Renal cortex interstitium (tissue), 11 donors: Measurements from ENCODE around the gene ATRIP. TPM values are rescaled to one million over a fixed set of nuclear protein-coding genes. Genes with fewer than 3 reads are reported as not detected.

ENCODE experiments used
- DNase-seq, 11 donors: peaks; one replicate each; pipeline ENCODE4 v3.0.0-alpha.2; 2013; ENCODE audit warnings: low read depth in 9 of 11, low spot score in 4 of 11; ENCODE audit errors: extremely low read depth in 1 of 11
- polyA plus RNA-seq, 3 donors: library from polyadenylated mRNA; unstranded; fragments of 120-200 nt; gene quantifications; one replicate each; pipeline ENCODE4 v1.2.1, GENCODE V29; 2013; ENCODE audit not compliant: insufficient read length in 3 of 3

The ATRIP gene
- polyA plus RNA-seq, 3 donors = 12.7 to 14.9 (median 13.1) TPM

DNA sequence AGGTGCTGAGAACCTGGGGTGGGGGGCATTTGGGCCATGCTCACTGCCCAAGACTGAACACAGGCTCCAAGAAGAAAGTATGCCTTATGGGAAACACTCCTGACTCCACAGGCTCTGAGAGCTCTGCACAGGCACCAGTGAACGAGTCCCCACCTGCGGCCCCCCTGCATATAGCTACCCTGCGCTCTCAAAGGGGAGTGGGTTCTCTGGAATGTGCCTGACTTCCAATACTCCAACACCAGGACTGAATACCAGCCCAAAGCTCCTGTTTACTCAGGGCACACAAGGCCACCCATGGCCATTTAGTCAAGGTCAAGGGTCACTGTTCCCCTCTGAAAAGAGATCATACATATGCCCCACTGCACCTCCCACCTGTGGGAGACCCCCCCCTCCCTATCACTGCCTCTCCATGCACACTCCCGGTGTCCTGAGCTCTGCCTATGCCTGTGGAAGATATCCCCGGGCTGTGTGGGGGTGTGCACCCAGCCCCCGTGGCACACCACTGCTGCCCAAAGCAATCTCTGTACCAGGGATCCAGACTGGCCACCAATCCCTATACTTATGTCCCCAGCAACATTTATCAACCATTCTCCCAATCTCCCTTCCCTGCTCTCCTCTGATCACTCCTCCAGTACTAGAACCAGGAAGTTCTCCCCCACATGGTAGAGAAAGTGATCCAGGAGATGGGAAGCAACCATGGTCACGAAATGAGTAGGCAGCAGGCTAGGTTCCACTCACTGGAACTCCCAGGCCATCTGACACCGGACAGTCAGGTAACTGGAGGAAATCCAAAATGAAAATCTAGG lies 15.1 kb upstream of the ATRIP start:
- no peak for DNase-seq

GRCh38 chr3:48432411-48433371 lies 13.8 kb upstream of the ATRIP start:
- DNase-seq = no peak

GRCh38 chr3:48433472-48434118 lies 12.9 kb upstream of the ATRIP start:
- peak in 2 of 11 donors; percentile 24 to 72 for DNase-seq

GRCh38 chr3:48434591-48435222 lies 11.8 kb upstream of the ATRIP start:
- no peak for DNase-seq

DNA sequence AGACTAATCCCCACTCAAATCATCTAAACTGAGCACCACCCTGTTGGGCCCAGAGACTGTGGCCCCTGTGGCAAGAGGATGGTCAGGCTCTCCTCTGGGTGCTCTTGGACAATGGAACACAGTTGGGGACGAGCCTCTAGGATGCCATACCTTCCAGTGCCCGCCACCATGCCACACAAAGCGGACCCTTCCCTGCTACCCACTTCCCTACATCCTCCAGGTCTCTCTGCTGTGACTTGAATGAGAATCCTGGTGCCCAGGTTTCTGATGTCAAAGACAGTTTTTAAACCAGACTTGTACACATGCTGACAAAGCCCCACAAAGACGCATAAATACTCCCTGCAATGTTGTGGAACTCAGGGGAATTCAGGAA lies 11.3 kb upstream of the ATRIP start:
- DNase-seq = no peak

- peak in 10 of 11 donors; percentile 61 to 86 (median 81) for DNase-seq
Observed at GRCh38 chr3:48435774-48436476, 10.6 kb upstream of the ATRIP start.

GRCh38 chr3:48436477-48436787 lies 10.1 kb upstream of the ATRIP start:
- DNase-seq = no peak

DNA sequence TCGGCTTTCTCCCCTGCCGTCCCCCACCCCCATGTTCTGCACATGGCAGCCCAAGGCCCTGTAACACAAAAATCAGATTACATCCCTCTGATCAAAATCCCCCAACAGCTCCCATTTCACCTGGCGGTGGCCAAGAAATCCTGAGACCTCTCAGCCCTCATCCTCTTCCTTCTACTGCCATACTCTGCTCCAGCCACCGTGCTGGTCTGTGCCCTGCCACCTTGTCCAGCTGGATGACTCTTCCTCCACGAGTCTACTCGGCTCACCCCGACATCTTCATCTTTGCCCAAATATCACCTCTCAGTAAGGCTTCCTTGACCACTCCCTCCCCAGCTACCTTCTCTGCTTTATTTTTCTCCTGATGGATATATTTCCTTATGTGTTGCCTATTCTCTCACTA lies 9.7 kb upstream of the ATRIP start:
- DNase-seq = no peak

- no peak for DNase-seq
Observed at GRCh38 chr3:48437812-48438211, 8.7 kb upstream of the ATRIP start.

DNA sequence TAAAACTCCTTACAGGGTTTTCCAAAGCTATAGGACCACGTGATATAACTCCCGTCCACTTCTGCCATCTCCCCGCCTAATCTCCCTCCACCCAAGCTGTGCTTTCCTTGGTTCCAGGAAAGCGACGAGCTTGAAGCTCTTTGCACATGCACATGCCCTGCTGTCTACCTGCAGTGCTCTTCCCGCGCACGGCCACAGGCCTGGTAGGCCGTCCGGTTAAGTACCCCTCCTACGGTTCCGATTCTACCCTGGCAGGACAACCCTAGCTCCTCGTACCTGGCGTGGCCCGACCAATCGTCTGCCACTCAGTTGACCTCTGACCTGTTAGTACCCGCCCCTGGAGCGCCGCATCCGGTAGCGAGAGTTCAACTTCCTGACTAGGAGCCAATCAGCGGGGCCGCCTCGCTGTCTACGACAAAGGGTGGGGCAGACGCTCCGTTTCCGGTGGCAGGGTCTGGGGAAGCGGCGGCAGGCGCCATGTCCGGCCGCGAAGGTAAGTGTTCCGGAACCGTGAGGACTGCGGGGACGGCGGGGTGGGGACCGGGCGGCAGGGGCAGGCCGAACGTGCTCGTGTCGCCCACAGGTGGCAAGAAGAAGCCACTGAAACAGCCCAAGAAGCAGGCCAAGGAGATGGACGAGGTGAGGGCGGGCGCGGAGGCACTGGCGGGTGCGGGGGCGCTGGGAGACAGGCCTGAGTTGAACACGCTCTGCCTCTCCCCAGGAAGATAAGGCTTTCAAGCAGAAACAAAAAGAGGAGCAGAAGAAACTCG lies 6.5 kb upstream of the ATRIP start, which contains the start of the genes CCDC51 and TMA7:
Gene CCDC51 (minus strand): TSS at position 300 of the 770 bp plus-strand sequence. CDS start 4,991 bp downstream, outside the sequence.
Gene TMA7 (plus strand): TSS at position 438 of the 770 bp plus-strand sequence. CDS start 40 bp downstream, at position 478.
- DNase-seq = peak; percentile 89 to 97 (median 94)

GRCh38 chr3:48440590-48440958 lies 6.0 kb upstream of the ATRIP start:
- no peak for DNase-seq

DNA sequence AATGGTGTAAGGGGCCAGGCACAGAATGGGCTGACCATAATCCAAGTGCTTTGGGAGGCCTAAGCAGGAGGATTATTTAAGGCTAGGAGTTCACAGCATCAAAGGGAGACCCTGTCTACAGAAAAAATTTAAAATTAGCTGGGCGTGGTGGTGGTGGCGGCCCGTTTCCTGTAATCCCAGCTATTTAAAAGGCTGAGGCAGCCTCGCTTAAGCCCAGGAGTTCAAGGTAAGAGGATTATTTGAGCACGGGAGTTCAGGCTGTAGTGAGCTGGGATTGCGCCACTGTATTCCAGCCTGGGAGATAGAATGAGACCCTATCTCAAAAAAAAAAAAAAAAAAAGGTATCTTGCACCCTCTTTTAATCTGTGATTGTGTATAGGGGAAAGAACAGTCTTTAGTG lies 4.6 kb upstream of the ATRIP start:
- no peak for DNase-seq

- no peak for DNase-seq
Observed at GRCh38 chr3:48445277-48445882, 1.2 kb upstream of the ATRIP start.

GRCh38 chr3:48446043-48446424 lies 503 bp upstream of the ATRIP start:
- no peak for DNase-seq

- no peak for DNase-seq
Observed at GRCh38 chr3:48451270-48451669, 4.7 kb downstream of the ATRIP start.

DNA sequence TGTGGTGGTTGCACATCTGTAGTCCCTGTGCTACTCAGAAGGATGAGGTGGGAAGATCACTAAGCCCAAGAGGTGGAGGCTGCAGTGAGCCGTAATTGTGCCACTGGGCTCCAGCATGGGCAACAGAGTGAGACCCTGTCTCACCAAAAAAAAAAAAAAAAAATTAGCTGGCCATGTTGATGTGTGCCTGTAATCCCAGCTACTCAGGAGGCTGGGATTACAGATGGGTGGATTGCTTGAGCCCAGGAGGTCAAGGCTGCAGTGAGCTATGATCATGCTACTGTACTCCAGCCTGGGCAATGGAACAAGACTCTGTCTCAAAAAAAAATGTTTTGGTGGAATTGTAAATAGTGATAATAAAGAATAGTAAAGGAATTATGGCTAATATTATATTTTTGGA lies 9.9 kb downstream of the ATRIP start:
- no peak for DNase-seq

- DNase-seq = no peak
Observed at GRCh38 chr3:48459331-48459730, 12.8 kb downstream of the ATRIP start.
